HEK293 (cell line): ENCODE results near the gene SERPINA6.

ENCODE experiments used
- CTCF ChIA-PET: fragments of 350-600 bp; formaldehyde crosslinking; extraction: SDS; loops from one replicate; lab custom pipeline; 2021; ENCODE audit warnings: antibody characterized with exemption; lab: Yijun Ruan, JAX
- POLR2A ChIA-PET: fragments of 300-600 bp; formaldehyde crosslinking; extraction: SDS; loops from one replicate; lab custom pipeline; 2020; ENCODE audit warnings: antibody characterized with exemption, inconsistent platforms; lab: Yijun Ruan, JAX
- H3K27ac ChIP-seq: fragments of 200-500 bp; sonication (Bioruptor generic); 2 replicates; pipeline ENCODE4 v1.5.1; 2014; ENCODE audit warnings: low read depth, low read length, control low read depth, inconsistent platforms; ENCODE audit errors: extremely low read depth
- H3K36me3 ChIP-seq, 2 experiments: fragments of 200-500 bp in 1 of 2; sonication (Bioruptor generic) in 1 of 2; 1 replicate in 1 of 2; 2 replicates in 1 of 2; pipeline ENCODE4 v1.5.1; 2014 to 2017; ENCODE audit warnings: inconsistent platforms in 2 of 2, low read length in 2 of 2; ENCODE audit not compliant: control insufficient read depth in 2 of 2, insufficient read depth in 1 of 2
- H3K4me1 ChIP-seq: fragments of 200-500 bp; sonication (Bioruptor generic); 2 replicates; pipeline ENCODE4 v1.5.1; 2014; ENCODE audit warnings: mild to moderate bottlenecking, low read length, inconsistent platforms; ENCODE audit not compliant: control insufficient read depth, insufficient read depth
- H3K4me3 ChIP-seq: 2 replicates; pipeline ENCODE4 v1.5.1; 2011; ENCODE audit warnings: low read depth, mild to moderate bottlenecking, control low read depth, low read length, moderate library complexity
- H3K9me3 ChIP-seq: fragments of 200-500 bp; sonication (Bioruptor generic); 2 replicates; pipeline ENCODE4 v1.5.1; 2014; ENCODE audit warnings: low read depth, low read length, inconsistent platforms; ENCODE audit not compliant: control insufficient read depth, insufficient read depth
- ATF2 ChIP-seq: fragments of 450-650 bp; formaldehyde crosslinking; IDR thresholded peaks from 2 replicates; pipeline ENCODE4 v1.5.1; 2016; ENCODE audit warnings: missing biosample characterization, missing genetic modification characterization, low read depth
- HOXD13 ChIP-seq: sonication (generic); formaldehyde crosslinking; IDR thresholded peaks from 2 replicates; pipeline ENCODE4 v1.8.0; 2022; ENCODE audit warnings: missing genetic modification reagents, borderline replicate concordance
- IKZF3 ChIP-seq: fragments of 450-650 bp; IDR thresholded peaks from 2 replicates; pipeline ENCODE4 v1.5.0; 2018; ENCODE audit warnings: missing biosample characterization, mild to moderate bottlenecking, missing genetic modification characterization, moderate library complexity
- PBX3 ChIP-seq: sonication (generic); formaldehyde crosslinking; IDR thresholded peaks from 2 replicates; pipeline ENCODE4 v1.8.1; 2022; ENCODE audit warnings: mild to moderate bottlenecking, moderate library complexity, missing genetic modification reagents
- RBAK ChIP-seq: fragments of 450-650 bp; formaldehyde crosslinking; IDR thresholded peaks from 2 replicates; pipeline ENCODE4 v1.5.1; 2016; ENCODE audit warnings: missing biosample characterization, missing genetic modification characterization
- REST ChIP-seq: fragments of 450-650 bp; formaldehyde crosslinking; IDR thresholded peaks from 2 replicates; pipeline ENCODE4 v1.5.1; 2016; ENCODE audit warnings: missing biosample characterization, missing genetic modification characterization
- SCRT1 ChIP-seq: fragments of 450-650 bp; formaldehyde crosslinking; IDR thresholded peaks from 2 replicates; pipeline ENCODE4 v1.5.1; 2016; ENCODE audit warnings: missing biosample characterization, missing genetic modification characterization, borderline replicate concordance
- SP2 ChIP-seq: fragments of 450-650 bp; formaldehyde crosslinking; IDR thresholded peaks from 2 replicates; pipeline ENCODE4 v1.5.1; 2016; ENCODE audit warnings: missing biosample characterization, missing genetic modification characterization
- ZBTB26 ChIP-seq: fragments of 450-650 bp; formaldehyde crosslinking; optimal IDR thresholded peaks from 2 replicates; pipeline ENCODE3; 2016; ENCODE audit warnings: missing biosample characterization, mild to moderate bottlenecking, missing genetic modification characterization
- ZBTB44 ChIP-seq: fragments of 450-650 bp; IDR thresholded peaks from 2 replicates; pipeline ENCODE4 v1.5.1; 2018; ENCODE audit warnings: missing biosample characterization, mild to moderate bottlenecking, missing genetic modification characterization
- ZNF140 ChIP-seq: fragments of 450-650 bp; formaldehyde crosslinking; IDR thresholded peaks from 2 replicates; pipeline ENCODE4 v1.5.1; 2016; ENCODE audit warnings: missing biosample characterization, missing genetic modification characterization
- ZNF202 ChIP-seq: fragments of 450-650 bp; formaldehyde crosslinking; IDR thresholded peaks from 2 replicates; pipeline ENCODE4 v1.5.1; 2016; ENCODE audit warnings: missing biosample characterization, missing genetic modification characterization, borderline replicate concordance
- ZNF501 ChIP-seq: fragments of 450-650 bp; formaldehyde crosslinking; IDR thresholded peaks from 2 replicates; pipeline ENCODE4 v1.5.1; 2016; ENCODE audit warnings: missing biosample characterization, missing genetic modification characterization
- ZNF530 ChIP-seq: fragments of 450-650 bp; formaldehyde crosslinking; IDR thresholded peaks from 2 replicates; pipeline ENCODE4 v1.5.1; 2016; ENCODE audit warnings: low read depth, missing biosample characterization, missing genetic modification characterization
- ZNF580 ChIP-seq: fragments of 450-650 bp; formaldehyde crosslinking; IDR thresholded peaks from 2 replicates; pipeline ENCODE4 v1.5.1; 2016; ENCODE audit warnings: missing biosample characterization, missing genetic modification characterization
- ZNF596 ChIP-seq: fragments of 450-650 bp; IDR thresholded peaks from 2 replicates; pipeline ENCODE4 v1.5.0; 2018; ENCODE audit warnings: missing biosample characterization, mild to moderate bottlenecking, missing genetic modification characterization, moderate library complexity
- ZNF792 ChIP-seq: fragments of 450-650 bp; formaldehyde crosslinking; IDR thresholded peaks from 2 replicates; pipeline ENCODE4 v1.5.1; 2016; ENCODE audit warnings: missing biosample characterization, missing genetic modification characterization
- TF ChIP-seq, protein P1 (sequence below): fragments of 450-650 bp; formaldehyde crosslinking; IDR thresholded peaks from 2 replicates; pipeline ENCODE4 v1.5.1; 2017; ENCODE audit warnings: missing biosample characterization, missing genetic modification characterization

The SERPINA6 gene

DNA sequence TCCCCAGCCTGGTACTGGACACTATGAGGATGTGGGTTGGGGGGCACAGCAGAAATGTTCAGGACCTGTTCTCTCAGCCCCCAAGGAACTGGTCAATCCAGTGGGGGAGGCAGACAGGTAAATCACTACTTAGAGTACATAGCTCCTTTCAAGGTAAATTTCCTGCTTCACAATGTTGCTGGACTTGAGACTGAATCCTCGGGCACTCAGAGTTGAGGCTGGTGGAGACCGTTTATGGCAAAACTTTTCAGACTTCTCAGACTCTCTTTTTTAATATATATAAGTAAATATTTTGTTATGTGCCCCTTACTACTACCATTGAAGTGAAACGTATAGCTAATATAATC, 29.6 kb downstream of the SERPINA6 start:
- no peaks in the 10 kb centered on the region for H3K4me1 ChIP-seq
- no peak overlapping the region for H3K27ac ChIP-seq
- H3K36me3 ChIP-seq: no peaks in the 10 kb centered on the region
- no peak overlapping the region for H3K4me3 ChIP-seq
- ChIA-PET POLR2A (no interaction called here), CTCF (interaction anchor here (0.6 kb wide), 1 partner anchor 98 kb away, joined by 4 read pairs; no protein-coding TSS in a partner anchor)
- no peaks in the 10 kb centered on the region for H3K9me3 ChIP-seq
- TF ChIP-seq ZBTB26 (tag by site-specific recombination) (no peak), ATF2 (no peak), ZNF202 (tag by site-specific recombination) (no peak), ZBTB44 (tag by site-specific recombination) (no peak), RBAK (tag by site-specific recombination) (no peak), SP2 (no peak), ZNF530 (tag by site-specific recombination) (no peak), ZNF501 (no peak)

DNA sequence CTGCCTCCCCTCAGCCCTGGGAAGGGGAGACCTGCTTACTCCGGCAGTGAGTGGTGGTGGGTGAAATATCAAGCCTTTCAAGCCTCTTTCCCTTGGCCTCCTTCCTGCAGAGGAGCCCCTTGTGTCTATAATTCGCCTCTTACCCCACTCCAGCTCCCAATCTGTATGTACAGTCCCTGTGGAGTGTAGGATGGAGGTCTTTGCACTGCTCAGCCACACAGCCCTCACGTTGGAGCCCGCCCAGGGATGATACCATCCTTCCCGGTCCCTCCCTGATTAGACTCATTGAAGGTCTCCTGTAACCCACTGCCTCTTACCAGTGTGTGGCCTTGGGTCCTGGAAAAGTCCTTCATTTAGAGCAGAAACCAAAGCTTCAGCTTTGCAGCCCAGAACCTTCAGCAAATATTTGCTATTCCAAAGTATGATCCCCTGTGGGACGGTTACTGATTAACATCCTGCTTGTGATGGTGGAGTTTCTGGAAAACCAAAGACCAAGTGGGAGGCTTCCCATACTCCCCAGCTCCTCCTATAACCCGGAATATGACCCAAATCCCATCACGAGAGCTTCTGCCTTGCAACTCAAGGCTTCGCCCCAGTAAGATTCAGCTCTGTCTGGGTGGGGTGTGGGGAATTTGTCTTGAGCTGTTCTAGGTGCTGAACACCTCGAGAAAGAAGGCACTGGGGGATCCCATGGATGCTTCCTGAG, 30.1 kb downstream of the SERPINA6 start, which contains the start of gene SERPINA10:
SERPINA10 (minus strand) TSS at position 397 of the 706 bp plus-strand sequence. CDS start 2,675 bp downstream, outside the sequence.
- ChIA-PET CTCF (interaction anchor here (0.6 kb wide), 1 partner anchor 98 kb away, joined by 4 read pairs; no protein-coding TSS in a partner anchor), POLR2A (no interaction called here)
- H3K9me3 ChIP-seq: no peaks in the 10 kb centered on the region
- H3K4me3 ChIP-seq: no peak within 1 kb of the TSS
- H3K4me1 ChIP-seq: no peaks in the 10 kb centered on the region
- no peak within 1 kb of the TSS for H3K27ac ChIP-seq
- H3K36me3 ChIP-seq: no peaks in the 10 kb centered on the region
- TF ChIP-seq REST (tag by site-specific recombination) (peak; percentile 81), ZNF140 (tag by site-specific recombination) (no peak)

GRCh38 chr14:94292526-94292871, 30.6 kb downstream of the SERPINA6 start:
- Histone ChIP-seq H3K27ac (no peak overlapping the region), H3K36me3 (no peaks in the 10 kb centered on the region), H3K4me3 (no peak overlapping the region), H3K9me3 (no peaks in the 10 kb centered on the region), H3K4me1 (no peaks in the 10 kb centered on the region)
- TF ChIP-seq ZNF596 (tag by site-specific recombination) (no peak), SCRT1 (tag by site-specific recombination) (no peak), ZNF580 (tag by site-specific recombination) (no peak), PBX3 (CRISPR knock-in tag) (no peak), ZNF792 (tag by site-specific recombination) (no peak), HOXD13 (CRISPR knock-in tag) (no peak), IKZF3 (no peak)
- TF ChIP-seq, protein P1, sequence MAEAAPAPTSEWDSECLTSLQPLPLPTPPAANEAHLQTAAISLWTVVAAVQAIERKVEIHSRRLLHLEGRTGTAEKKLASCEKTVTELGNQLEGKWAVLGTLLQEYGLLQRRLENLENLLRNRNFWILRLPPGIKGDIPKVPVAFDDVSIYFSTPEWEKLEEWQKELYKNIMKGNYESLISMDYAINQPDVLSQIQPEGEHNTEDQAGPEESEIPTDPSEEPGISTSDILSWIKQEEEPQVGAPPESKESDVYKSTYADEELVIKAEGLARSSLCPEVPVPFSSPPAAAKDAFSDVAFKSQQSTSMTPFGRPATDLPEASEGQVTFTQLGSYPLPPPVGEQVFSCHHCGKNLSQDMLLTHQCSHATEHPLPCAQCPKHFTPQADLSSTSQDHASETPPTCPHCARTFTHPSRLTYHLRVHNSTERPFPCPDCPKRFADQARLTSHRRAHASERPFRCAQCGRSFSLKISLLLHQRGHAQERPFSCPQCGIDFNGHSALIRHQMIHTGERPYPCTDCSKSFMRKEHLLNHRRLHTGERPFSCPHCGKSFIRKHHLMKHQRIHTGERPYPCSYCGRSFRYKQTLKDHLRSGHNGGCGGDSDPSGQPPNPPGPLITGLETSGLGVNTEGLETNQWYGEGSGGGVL: no peak
- CTCF ChIA-PET: no interaction called here
- POLR2A ChIA-PET: no interaction called here
